Measurements from ENCODE around the gene EZR. TPM values are rescaled to one million over a fixed set of nuclear protein-coding genes. Genes with fewer than 3 reads are reported as not detected.

EZR gene
- total RNA-seq, 1 donor from 2014 or later = 195 TPM

- DNase-seq (no peak), ATAC-seq (no peak)
- intact Hi-C loops (cut with micrococcal nuclease) = loop anchor here (10.0 kb wide), 1 partner anchor 47 kb away; no protein-coding TSS in a partner anchor
These were observed 101.5 kb downstream of the EZR start for GRCh38 chr6:158717341-158718330.

Small RNA genes within 50 kb of the gene (microRNA-seq; reads per million reads assigned to microRNA genes)
- not detected for gene MIR3918 (ENCODE audit: borderline number of aligned reads)

Other genes with a start within 250 kb of the EZR start
- 130 TPM for gene DYNLT1, start 174.6 kb downstream of the EZR start, total RNA-seq
- 10.8 TPM for gene SYTL3, start 169.3 kb downstream of the EZR start, total RNA-seq
- 12.1 TPM for gene RSPH3, start 180.8 kb upstream of the EZR start, total RNA-seq
- gene TAGAP, start 225.6 kb upstream of the EZR start, total RNA-seq = 2.1 TPM